Medulla oblongata (tissue), 1 donor: ENCODE measurements around the gene RXRA.
A peak's percentile ranks its signal among the peaks of the same experiment; 100 is the strongest.

ENCODE experiments used
- DNase-seq: peaks from one replicate; pipeline ENCODE4 v3.0.0-alpha.2; 2015; ENCODE audit errors: extremely low spot score

RXRA gene

DNA sequence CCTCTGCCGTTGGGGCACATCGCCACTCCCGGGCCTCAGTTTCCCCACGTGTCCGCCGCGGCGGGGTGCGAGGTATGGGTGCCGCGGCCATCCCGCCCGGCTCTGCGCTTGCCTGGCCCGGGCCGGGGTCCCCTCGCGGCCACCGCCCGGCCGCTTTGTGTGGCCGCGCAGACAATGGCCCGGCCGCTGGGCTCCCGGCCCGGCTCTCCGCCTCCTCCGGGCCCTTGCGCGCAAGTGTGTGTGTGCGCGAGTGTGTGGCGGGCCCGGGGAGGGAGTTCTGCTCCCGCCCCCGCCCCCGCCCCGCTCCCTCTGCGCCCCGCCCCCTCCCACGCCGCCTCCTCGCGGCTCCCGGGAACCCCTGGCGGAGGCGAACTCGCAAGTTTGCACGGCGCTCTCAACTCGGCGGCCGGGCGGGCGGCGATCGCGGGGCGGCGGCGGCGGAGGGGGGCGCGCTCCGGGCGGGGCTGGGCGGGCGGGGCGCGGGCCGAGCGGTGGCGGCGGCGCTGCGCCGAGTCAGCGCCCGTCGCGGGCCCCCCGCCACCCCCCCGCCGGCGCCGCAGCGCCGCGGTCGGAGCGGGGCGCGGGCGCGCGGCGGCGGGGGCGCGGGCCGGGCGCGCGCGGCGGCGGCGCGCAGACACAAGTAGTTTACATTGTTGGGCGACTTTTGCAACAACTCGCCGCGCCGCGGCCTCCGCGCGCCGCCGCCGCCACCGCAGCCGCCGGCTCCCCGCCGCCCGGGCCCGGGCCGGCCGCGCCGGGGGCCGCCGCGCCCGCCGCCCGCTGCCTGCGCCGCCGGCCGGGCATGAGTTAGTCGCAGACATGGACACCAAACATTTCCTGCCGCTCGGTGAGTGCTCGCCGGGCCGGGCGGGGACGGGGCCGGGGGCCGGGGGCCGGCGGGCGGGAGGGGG is at the start of gene RXRA:
Gene RXRA (plus strand): TSS at position 643 of the 911 bp plus-strand sequence. CDS start 177 bp downstream, at position 820.
- peak; percentile 75 for DNase-seq

GRCh38 chr9:134278286-134278685 is 48.0 kb upstream of the RXRA start:
- no peak for DNase-seq

- DNase-seq, result no peak
Observed at GRCh38 chr9:134278974-134279640, 47.1 kb upstream of the RXRA start.

DNA sequence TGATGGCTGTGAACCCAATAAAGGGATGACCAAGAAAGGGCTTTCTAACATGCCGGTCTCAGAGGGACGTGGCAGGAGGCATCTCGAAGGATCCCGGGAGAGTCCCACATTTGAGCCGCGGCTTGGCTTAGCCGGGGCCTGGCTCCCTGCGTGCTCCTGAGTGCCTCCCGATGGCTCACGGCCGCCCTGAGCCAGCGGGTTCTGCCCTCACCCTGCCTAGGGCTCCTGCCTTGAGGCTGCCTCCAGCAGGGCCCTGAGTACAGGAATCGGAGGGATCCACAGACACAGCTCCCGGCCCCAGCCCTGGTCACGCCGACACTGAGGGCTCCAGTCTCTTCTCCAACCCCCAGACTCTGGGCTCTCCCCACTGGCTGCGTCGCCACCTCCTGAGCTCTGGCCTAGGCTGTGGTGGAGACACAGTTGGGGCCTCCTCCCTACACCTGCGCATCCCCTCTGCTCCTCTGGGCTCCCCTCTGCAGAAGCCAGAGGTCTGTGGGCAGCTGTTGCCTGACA is 44.1 kb upstream of the RXRA start:
- DNase-seq, result no peak

DNA sequence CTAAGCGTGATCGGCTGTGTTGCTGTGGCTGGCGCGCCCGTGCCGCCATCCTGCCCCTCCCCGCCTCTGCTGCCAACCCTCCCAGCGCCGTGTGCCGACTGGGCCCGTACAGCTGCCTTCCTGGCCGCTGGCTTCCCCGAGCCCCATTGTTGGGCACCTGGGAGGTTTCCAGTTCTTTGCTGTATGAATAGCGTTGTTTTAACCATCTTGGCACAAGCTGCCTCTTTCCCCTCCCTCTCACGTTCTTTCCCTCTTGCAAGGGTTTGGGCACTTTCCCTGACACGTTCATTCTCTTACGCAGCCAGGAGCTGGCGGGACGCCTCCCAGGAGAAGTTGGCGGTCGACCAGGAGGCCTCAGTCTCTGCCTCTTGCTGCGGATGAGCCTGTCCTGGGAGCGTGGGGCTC is 43.1 kb upstream of the RXRA start:
- peak; percentile 75 for DNase-seq

DNA sequence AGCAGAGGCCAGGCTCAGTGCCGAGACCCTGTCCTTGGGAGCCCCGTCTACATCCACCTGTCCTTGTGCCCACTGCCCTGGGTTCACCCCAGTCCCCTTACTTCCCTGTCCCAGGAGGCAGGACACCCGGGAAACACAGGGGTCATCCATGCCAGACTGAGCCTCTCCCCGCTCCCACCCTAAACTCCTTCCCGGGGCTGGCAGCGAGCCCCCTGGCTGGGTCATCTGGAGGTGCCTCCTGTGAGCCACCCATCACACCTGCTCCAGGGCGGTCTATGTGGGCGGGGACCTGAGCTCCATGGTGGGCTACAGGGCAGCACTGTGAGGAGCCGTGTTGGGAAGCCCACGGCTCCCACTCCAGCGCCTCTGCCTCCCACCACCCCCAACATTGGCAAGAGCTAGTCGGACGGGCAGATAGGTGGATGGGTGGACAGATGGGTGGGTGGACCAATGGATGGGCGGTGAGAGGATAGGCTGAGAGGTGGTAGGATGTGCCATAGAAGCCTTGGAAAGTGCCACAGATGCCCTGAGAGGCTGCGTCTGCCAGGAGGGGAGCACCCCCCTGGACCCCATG is 42.5 kb upstream of the RXRA start:
- no peak for DNase-seq

- DNase-seq, result no peak
Observed at GRCh38 chr9:134284273-134284672, 42.0 kb upstream of the RXRA start.

DNA sequence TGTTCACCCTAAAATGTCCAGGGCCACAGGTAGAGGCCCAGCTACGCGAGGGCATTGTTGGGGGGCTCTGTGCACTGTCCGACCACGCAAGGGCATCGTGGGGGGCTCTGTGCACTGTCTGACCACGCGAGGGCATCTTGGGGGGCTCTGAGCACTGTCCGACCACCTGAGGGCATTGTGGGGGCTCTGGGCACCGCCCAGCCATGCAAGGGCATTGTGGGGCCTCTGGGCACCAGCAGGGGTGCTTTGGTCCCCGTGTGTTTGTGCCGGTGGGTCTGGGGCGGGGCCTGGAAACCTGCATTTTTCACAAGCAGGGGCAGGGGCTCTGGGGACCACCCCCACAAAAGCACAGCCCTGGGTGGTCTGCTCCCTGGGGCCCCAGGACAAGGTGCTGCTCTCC is 41.5 kb upstream of the RXRA start:
- DNase-seq, result no peak

- no peak for DNase-seq
Observed at GRCh38 chr9:134285215-134285845, 40.9 kb upstream of the RXRA start.

DNA sequence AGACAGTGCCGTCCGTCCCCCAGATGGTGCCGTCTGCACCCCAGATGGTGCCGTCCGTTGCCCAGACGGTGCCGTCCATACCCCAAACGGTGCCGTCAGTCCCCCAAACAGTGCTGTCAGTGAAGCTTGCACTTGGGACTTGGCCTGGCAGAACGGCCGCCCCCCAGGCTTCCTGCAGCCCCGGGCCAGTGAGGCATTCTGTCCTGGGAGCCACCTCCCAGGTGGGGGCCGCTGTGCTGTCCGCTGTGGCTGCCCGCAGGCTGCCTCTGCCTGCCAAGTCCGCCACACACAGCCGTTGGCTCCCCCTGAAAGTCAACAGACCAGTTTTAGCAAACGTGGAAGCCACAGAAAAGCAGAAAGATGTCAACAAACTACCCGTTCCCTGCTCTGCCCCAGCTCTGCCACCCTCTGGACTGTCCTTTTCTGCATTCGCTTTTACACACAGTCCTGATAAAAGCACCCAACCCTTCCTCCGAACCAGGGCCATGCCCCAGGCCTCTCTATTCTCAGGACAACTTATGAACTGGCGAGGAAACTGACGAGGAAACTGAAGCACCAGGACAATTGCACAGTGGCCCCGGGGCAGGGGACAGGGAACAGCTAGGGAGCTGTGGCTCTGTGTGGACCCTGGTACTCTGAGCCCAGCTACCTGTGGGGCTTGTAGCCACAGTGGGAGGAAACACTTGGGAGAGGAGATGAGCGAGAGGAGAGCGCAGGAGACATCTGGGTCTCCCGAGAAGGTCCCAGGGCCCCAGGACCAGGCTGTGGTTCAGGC is 39.6 kb upstream of the RXRA start:
- DNase-seq, result peak; percentile 18

GRCh38 chr9:134287591-134288491 is 38.4 kb upstream of the RXRA start:
- no peak for DNase-seq

GRCh38 chr9:134288746-134289145 is 37.5 kb upstream of the RXRA start:
- no peak for DNase-seq

DNA sequence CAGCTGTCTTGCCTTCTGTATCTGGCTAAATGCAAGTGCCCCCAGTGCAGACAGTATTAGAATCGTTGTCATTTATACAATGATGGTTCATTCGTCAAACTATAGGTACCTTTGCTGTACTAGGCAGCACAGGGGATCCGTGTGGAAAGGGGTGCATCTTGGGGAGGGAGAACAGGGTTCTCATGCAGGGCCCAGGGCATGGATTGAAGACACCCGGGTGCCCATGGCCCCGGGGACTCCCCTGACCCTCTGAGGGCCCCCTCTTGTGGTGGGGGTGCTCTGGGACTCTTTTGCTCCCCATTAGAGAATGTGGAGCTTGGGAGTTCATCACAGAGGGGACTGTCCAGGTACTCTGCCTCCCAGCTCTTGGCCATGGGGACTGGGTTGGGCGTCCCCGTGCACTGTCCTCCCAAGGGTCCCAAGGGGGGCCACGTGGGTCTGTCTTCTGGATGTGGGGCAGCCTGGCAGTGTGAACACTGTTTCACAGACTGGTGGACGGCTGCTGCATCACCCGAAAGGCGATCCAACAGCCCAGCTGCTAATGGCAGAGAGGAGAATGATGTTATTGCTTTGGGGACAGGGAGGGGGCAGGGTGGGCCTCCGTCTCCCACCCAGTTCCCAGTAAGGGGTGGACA is 36.9 kb upstream of the RXRA start:
- DNase-seq, result no peak

GRCh38 chr9:134290603-134291451 is 35.4 kb upstream of the RXRA start:
- no peak for DNase-seq

DNA sequence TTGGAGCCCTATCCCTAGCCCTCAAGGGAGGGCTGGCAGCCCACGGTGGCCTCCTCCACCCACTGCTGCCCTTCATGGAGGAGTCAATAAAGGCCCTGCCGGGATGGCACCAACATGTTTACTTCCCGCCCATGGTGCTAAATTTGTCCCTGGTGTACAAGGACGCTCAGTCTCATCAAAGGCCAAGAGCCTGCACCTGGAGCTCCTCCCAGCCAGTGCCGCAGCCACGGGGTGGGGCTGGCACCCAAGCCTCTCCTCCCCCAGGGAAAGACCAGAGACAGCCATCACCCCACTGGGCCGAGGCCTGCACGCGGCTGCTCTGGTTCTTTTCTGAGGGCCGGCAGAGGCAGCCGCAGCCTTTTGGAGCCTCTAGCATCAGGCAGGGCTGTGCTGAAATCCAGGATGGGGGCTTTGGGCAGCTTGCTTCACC is 34.8 kb upstream of the RXRA start:
- no peak for DNase-seq

GRCh38 chr9:134291961-134292871 is 34.0 kb upstream of the RXRA start:
- no peak for DNase-seq

DNA sequence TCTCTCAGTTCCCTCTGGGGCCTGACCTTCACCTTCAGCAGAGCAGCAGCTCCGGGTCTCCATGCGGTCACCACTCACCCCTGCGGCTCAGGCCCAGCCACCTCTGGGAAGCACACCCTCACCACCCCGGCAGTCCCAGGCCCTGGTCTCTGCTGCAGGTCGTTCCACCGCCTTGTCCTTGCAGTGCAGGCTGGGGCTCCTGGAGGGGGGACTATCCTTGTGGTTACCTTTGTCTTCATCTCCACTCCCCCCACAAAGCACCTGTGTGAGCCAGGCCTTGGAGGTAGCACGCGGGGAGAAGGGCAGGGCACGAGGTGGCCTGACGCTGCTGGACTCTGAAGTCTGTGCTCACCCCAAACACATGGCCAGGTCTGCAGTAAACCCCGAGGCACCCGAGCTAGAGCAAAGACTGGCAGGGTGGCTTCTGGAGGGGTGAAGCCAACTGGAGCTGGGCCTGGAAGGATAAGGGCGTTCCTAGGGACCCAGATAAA is 33.2 kb upstream of the RXRA start:
- no peak for DNase-seq
